ENCODE data around the gene FAM89A. TPM values are rescaled to one million over a fixed set of nuclear protein-coding genes. Genes with fewer than 3 reads are reported as not detected.

The FAM89A gene
- total and polyA plus RNA-seq, 9 of the 15 experiments (the other 6 are each of a cell fraction or from before 2014, with no cell fraction given), result 8.7 to 66.2 (median 43.3) TPM

DNA sequence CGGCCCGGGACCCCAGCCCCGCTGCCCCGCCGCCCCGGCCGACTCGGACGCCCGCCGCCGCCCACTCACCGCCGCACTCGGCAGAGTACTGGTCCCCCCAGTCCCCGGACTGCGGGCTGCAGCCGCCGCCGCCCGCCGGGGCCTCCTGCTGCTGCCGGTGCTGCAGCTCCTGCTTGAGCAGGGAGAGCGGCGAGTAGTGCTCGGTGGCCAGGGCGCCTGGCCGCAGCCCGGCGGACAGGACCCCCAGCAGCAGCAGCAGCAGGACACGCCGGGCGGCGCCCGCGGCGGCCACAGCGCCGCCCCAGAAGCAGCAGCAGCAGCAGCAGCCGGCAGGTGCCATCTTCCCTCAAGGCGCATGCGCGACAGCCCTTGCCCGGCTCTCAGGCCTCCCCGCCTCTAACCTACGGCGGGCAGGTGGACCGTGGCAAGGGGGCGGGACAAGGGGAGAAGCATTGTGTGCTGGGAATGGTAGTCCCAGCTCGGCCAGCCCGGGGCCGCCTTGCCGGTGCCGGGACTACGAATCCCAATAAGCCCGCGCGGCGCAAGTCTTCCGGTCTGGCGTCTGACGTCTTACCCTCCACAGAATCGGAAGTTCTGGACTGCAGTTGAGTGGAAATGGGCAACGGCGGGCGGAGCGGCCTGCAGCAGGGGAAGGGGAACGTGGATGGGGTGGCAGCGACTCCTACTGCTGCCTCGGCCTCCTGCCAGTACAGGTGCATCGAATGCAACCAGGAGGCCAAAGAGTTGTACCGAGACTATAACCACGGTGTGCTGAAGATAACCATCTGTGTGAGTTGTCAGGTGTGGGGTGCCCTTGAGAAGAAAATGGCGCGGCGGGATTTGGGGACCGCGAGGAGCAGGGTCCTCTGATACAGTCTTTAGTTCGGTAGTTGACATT lies 61.3 kb downstream of the FAM89A start, which contains the start of the genes ARV1 and TTC13 (continued):
- TF ChIP-seq MAFF (IDR thresholded peaks at IDR 0.05; ENCODE audit: low read length) (no peak), TAF9B (IDR thresholded peaks at IDR 0.05; ENCODE audit: partially characterized antibody) (peak; percentile 81), PHTF2 (CRISPR knock-in tag; IDR thresholded peaks at IDR 0.05) (no peak), KAT8 (IDR thresholded peaks at IDR 0.05; ENCODE audit: low read depth) (no peak), ZNF79 (CRISPR knock-in tag; IDR thresholded peaks at IDR 0.05; ENCODE audit: low read depth) (no peak), NELFE (IDR thresholded peaks at IDR 0.05; ENCODE audit: insufficient read depth, insufficient read length) (no peak), RNF2 (IDR thresholded peaks at IDR 0.05) (peak; percentile 50; the same call in 1 of the 2 replicates), SREBF1 (IDR thresholded peaks at IDR 0.05; ENCODE audit: borderline replicate concordance, low read depth, low read length) (0 out of 2 replicates have a peak, but pooled peaks have one; percentile 46), NFXL1 (CRISPR knock-in tag; IDR thresholded peaks at IDR 0.05) (no peak), RAD51 (IDR thresholded peaks at IDR 0.05; ENCODE audit: borderline replicate concordance, low read depth) (no peak; the same call in 1 of the 2 replicates), MAZ (CRISPR knock-in tag; conservative IDR thresholded peaks at IDR 0.05 in 1 of 2, IDR thresholded peaks at IDR 0.05 in 1 of 2) (peak; percentile 83 to 87), TAF15 (IDR thresholded peaks at IDR 0.05; ENCODE audit: low read depth, low read length) (no peak), ZNF184 (CRISPR knock-in tag; IDR thresholded peaks at IDR 0.05) (no peak), ESRRB (CRISPR knock-in tag; IDR thresholded peaks at IDR 0.05; ENCODE audit: borderline replicate concordance) (no peak), SMARCB1 (IDR thresholded peaks at IDR 0.05; ENCODE audit: insufficient read length, low read depth) (no peak), TAF1 (IDR thresholded peaks at IDR 0.05; ENCODE audit: control insufficient read depth, extremely low read depth, insufficient read depth, low read length, severe bottlenecking) (peak; percentile 82), CBFA2T3 (IDR thresholded peaks at IDR 0.05) (no peak; the same call in 1 of the 2 replicates)
- TF ChIP-seq, protein P1, sequence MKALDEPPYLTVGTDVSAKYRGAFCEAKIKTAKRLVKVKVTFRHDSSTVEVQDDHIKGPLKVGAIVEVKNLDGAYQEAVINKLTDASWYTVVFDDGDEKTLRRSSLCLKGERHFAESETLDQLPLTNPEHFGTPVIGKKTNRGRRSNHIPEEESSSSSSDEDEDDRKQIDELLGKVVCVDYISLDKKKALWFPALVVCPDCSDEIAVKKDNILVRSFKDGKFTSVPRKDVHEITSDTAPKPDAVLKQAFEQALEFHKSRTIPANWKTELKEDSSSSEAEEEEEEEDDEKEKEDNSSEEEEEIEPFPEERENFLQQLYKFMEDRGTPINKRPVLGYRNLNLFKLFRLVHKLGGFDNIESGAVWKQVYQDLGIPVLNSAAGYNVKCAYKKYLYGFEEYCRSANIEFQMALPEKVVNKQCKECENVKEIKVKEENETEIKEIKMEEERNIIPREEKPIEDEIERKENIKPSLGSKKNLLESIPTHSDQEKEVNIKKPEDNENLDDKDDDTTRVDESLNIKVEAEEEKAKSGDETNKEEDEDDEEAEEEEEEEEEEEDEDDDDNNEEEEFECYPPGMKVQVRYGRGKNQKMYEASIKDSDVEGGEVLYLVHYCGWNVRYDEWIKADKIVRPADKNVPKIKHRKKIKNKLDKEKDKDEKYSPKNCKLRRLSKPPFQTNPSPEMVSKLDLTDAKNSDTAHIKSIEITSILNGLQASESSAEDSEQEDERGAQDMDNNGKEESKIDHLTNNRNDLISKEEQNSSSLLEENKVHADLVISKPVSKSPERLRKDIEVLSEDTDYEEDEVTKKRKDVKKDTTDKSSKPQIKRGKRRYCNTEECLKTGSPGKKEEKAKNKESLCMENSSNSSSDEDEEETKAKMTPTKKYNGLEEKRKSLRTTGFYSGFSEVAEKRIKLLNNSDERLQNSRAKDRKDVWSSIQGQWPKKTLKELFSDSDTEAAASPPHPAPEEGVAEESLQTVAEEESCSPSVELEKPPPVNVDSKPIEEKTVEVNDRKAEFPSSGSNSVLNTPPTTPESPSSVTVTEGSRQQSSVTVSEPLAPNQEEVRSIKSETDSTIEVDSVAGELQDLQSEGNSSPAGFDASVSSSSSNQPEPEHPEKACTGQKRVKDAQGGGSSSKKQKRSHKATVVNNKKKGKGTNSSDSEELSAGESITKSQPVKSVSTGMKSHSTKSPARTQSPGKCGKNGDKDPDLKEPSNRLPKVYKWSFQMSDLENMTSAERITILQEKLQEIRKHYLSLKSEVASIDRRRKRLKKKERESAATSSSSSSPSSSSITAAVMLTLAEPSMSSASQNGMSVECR (CRISPR knock-in tag; IDR thresholded peaks at IDR 0.05), result peak; percentile 95
- TF ChIP-seq, protein P2, sequence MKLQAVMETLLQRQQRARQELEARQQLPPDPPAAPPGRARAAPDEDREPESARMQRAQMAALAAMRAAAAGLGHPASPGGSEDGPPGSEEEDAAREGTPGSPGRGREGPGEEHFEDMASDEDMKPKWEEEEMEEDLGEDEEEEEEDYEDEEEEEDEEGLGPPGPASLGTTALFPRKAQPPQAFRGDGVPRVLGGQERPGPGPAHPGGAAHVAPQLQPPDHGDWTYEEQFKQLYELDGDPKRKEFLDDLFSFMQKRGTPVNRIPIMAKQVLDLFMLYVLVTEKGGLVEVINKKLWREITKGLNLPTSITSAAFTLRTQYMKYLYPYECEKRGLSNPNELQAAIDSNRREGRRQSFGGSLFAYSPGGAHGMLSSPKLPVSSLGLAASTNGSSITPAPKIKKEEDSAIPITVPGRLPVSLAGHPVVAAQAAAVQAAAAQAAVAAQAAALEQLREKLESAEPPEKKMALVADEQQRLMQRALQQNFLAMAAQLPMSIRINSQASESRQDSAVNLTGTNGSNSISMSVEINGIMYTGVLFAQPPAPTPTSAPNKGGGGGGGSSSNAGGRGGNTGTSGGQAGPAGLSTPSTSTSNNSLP (IDR thresholded peaks at IDR 0.05; ENCODE audit: borderline replicate concordance, low read depth, low read length), result no peak
- TF ChIP-seq, protein P3, sequence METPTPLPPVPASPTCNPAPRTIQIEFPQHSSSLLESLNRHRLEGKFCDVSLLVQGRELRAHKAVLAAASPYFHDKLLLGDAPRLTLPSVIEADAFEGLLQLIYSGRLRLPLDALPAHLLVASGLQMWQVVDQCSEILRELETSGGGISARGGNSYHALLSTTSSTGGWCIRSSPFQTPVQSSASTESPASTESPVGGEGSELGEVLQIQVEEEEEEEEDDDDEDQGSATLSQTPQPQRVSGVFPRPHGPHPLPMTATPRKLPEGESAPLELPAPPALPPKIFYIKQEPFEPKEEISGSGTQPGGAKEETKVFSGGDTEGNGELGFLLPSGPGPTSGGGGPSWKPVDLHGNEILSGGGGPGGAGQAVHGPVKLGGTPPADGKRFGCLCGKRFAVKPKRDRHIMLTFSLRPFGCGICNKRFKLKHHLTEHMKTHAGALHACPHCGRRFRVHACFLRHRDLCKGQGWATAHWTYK (CRISPR knock-in tag; IDR thresholded peaks at IDR 0.05), result 0 out of 2 replicates have a peak, but pooled peaks have one; percentile 34

Data from K562 (cell line).